GM12878 (cell line): ENCODE data around the gene ERC2.

ENCODE experiments used
- CTCF ChIP-seq, 3 experiments: IDR thresholded peaks in 2 of 3; conservative IDR thresholded peaks in 1 of 3; 2 replicates each; pipeline ENCODE4 v1.5.1; 2011; ENCODE audit warnings: low read depth in 3 of 3, low read length in 3 of 3, mild to moderate bottlenecking in 3 of 3, control low read depth in 2 of 3, moderate library complexity in 2 of 3, inconsistent platforms in 1 of 3, mixed read lengths in 1 of 3; ENCODE audit not compliant: control insufficient read depth in 2 of 3, insufficient read depth in 1 of 3; ENCODE audit errors: extremely low read depth in 1 of 3
- EP300 ChIP-seq, 2 experiments: fragments of 150-350 bp in 1 of 2; IDR thresholded peaks; 2 replicates each; pipeline ENCODE4 v1.6.1; 2011 to 2012; ENCODE audit warnings: low read depth in 2 of 2, low read length in 2 of 2, borderline replicate concordance in 1 of 2, improper control_type of control experiment in 1 of 2, inconsistent platforms in 1 of 2; ENCODE audit not compliant: control insufficient read depth in 1 of 2
- ESRRA ChIP-seq: IDR thresholded peaks from 2 replicates; pipeline ENCODE4 v1.6.1; 2012; ENCODE audit warnings: mild to moderate bottlenecking, low read length, improper control_type of control experiment
- EZH2 ChIP-seq: IDR thresholded peaks from 2 replicates; pipeline ENCODE4 v1.6.1; 2012; ENCODE audit warnings: low read depth, mild to moderate bottlenecking, control low read depth, inconsistent platforms, low read length, borderline replicate concordance; ENCODE audit not compliant: control insufficient read depth
- PAX8 ChIP-seq: fragments of 450-650 bp; IDR thresholded peaks from 2 replicates; pipeline ENCODE4 v1.6.1; 2017; ENCODE audit warnings: mild to moderate bottlenecking, moderate library complexity
- ZBED1 ChIP-seq: IDR thresholded peaks from 2 replicates; pipeline ENCODE4 v1.6.1; 2016; ENCODE audit warnings: borderline replicate concordance
- ZNF274 ChIP-seq: IDR thresholded peaks from one replicate; pipeline ENCODE4 v1.8.0; 2011; ENCODE audit not compliant: insufficient read length, insufficient read depth

GRCh38 chr3:56314842-56315241 is 153.4 kb downstream of the ERC2 start:
- no peak for TF ChIP-seq EZH2
- TF ChIP-seq EP300 (IDR thresholded peaks at IDR 0.05; ENCODE audit: borderline replicate concordance in 1 of 2, control insufficient read depth in 1 of 2, low read depth in 2 of 2, low read length in 2 of 2), result no peak
- TF ChIP-seq ZBED1, result no peak
- no peak for TF ChIP-seq PAX8
- TF ChIP-seq ZNF274, result no peak
- no peak for TF ChIP-seq CTCF (IDR thresholded peaks at IDR 0.05 in 2 of 3, conservative IDR thresholded peaks at IDR 0.05 in 1 of 3; ENCODE audit: control insufficient read depth in 2 of 3, extremely low read depth in 1 of 3, insufficient read depth in 1 of 3, low read depth in 3 of 3, low read length in 3 of 3)
- no peak for TF ChIP-seq ESRRA
